Measurements from ENCODE around the gene OR4C6. TPM values are rescaled to one million over a fixed set of nuclear protein-coding genes. Genes with fewer than 3 reads are reported as not detected.

OR4C6 gene
- total and polyA plus RNA-seq, 11 donors = not detected

- no peaks in the 10 kb centered on the region for H3K9me3 ChIP-seq
- WGBS, 4 donors = 37 to 47% (median 42%) methylated on average over 2 of the region's 2 CpGs
- H3K4me1 ChIP-seq = no peaks in the 10 kb centered on the region
- no peak for TF ChIP-seq POLR2A (IDR thresholded peaks at IDR 0.05)
- TF ChIP-seq, protein P1, sequence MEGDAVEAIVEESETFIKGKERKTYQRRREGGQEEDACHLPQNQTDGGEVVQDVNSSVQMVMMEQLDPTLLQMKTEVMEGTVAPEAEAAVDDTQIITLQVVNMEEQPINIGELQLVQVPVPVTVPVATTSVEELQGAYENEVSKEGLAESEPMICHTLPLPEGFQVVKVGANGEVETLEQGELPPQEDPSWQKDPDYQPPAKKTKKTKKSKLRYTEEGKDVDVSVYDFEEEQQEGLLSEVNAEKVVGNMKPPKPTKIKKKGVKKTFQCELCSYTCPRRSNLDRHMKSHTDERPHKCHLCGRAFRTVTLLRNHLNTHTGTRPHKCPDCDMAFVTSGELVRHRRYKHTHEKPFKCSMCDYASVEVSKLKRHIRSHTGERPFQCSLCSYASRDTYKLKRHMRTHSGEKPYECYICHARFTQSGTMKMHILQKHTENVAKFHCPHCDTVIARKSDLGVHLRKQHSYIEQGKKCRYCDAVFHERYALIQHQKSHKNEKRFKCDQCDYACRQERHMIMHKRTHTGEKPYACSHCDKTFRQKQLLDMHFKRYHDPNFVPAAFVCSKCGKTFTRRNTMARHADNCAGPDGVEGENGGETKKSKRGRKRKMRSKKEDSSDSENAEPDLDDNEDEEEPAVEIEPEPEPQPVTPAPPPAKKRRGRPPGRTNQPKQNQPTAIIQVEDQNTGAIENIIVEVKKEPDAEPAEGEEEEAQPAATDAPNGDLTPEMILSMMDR (IDR thresholded peaks at IDR 0.05) = no peak
- no peak overlapping the region for H3K4me3 ChIP-seq
- no peaks in the 10 kb centered on the region for H3K36me3 ChIP-seq
- DNase-seq = no peak
- no peak for ATAC-seq
- H3K27ac ChIP-seq = no peak overlapping the region
- intact Hi-C loops (cut with DNase I) = loop anchor here in 1 of 10 donors (10.0 kb wide), 1 partner anchor 85 kb away; no protein-coding TSS in a partner anchor
- H3K27me3 ChIP-seq = no peaks in the 10 kb centered on the region
Observed at GRCh38 chr11:55669376-55669775, 7.4 kb downstream of the OR4C6 start.

DNA sequence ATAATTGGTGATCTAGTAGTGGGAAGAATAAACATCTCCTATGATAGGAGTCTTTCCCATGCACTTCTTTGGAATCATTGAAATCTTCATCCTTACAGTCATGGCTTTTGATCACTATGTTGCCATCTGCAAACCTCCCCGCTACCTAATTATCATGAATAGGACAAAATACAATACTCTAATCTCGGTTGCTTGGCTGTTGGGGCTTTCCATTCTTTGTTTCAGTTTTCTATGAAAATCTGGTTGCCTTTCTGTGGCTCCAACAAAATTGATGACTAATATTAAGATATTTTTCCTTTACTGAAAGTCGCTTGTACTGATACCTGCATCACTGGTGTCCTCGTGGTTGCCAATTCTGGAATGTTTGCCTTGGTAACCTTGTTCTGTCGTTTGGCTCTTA is 11.9 kb downstream of the OR4C6 start:
- Histone ChIP-seq H3K4me1 (no peaks in the 10 kb centered on the region), H3K27ac (no peak overlapping the region), H3K27me3 (no peaks in the 10 kb centered on the region), H3K36me3 (no peaks in the 10 kb centered on the region), H3K9me3 (no peaks in the 10 kb centered on the region), H3K4me3 (no peak overlapping the region)
- DNase-seq (no peak), ATAC-seq (no peak)
- TF ChIP-seq POLR2A (IDR thresholded peaks at IDR 0.05) = no peak
- TF ChIP-seq, protein P1 (IDR thresholded peaks at IDR 0.05) = no peak
- intact Hi-C loops (cut with DNase I) = no loop called here
- 50 to 61% (median 52%) methylated on average over 5 of the region's 5 CpGs for WGBS, 4 donors

- Histone ChIP-seq H3K27ac (no peak overlapping the region), H3K27me3 (no peaks in the 10 kb centered on the region), H3K9me3 (peaks cover 0 to 12% (median 2%) of the 10 kb centered on the region in 12 donors), H3K4me1 (no peaks in the 10 kb centered on the region), H3K4me3 (no peak overlapping the region), H3K36me3 (no peaks in the 10 kb centered on the region)
- ATAC-seq (no peak), DNase-seq (no peak)
- intact Hi-C loops (cut with DNase I) = loop anchor here in 2 of 10 donors (10.0 kb wide), 1 partner anchor 113 kb away; no protein-coding TSS in a partner anchor
- WGBS, 4 donors = 67 to 74% (median 72%) methylated on average over 3 of the region's 3 CpGs
- TF ChIP-seq, protein P1 (IDR thresholded peaks at IDR 0.05) = no peak
- no peak for TF ChIP-seq POLR2A (IDR thresholded peaks at IDR 0.05)
Observed at GRCh38 chr11:55697817-55698216, 35.8 kb downstream of the OR4C6 start.

GRCh38 chr11:55701429-55701828 is 39.4 kb downstream of the OR4C6 start:
- TF ChIP-seq, protein P1 (IDR thresholded peaks at IDR 0.05) = no peak
- no peak for TF ChIP-seq POLR2A (IDR thresholded peaks at IDR 0.05)
- Histone ChIP-seq H3K36me3 (no peaks in the 10 kb centered on the region), H3K4me3 (no peak overlapping the region), H3K4me1 (no peaks in the 10 kb centered on the region), H3K27me3 (no peaks in the 10 kb centered on the region), H3K9me3 (peaks cover 0 to 30% (median 10%) of the 10 kb centered on the region in 12 donors), H3K27ac (no peak overlapping the region)
- ATAC-seq = no peak
- DNase-seq = no peak
- intact Hi-C loops (cut with DNase I) = no loop called here
- WGBS, 4 donors = 72 to 83% (median 78%) methylated on average over 4 of the region's 4 CpGs

Measured in heart left ventricle (tissue), 16 donors.